B cell (primary cell): Measurements from ENCODE around the gene GALNT10. TPM values are rescaled to one million over a fixed set of nuclear protein-coding genes. Genes with fewer than 3 reads are reported as not detected.

Experiments
- ATAC-seq: fragments of 200-7000 bp; cut with Tn5 transposase; one replicate; pipeline ENCODE4 v1.10.0; 2021; ENCODE audit warnings: low read depth, mild to moderate bottlenecking, moderate number of reproducible peaks, moderate library complexity
- CTCF ChIA-PET: fragments of 350-600 bp; sonication (Branson Sonifier 250); formaldehyde crosslinking; loops from one replicate; lab custom pipeline; 2021; ENCODE audit warnings: antibody characterized with exemption, inconsistent platforms; lab: Charles Lee
- POLR2A ChIA-PET: fragments of 350-600 bp; sonication (Branson Sonifier 250); formaldehyde crosslinking; loops from one replicate; lab custom pipeline; 2021; ENCODE audit warnings: antibody characterized with exemption; lab: Charles Lee
- DNase-seq: peaks from one replicate; pipeline ENCODE4 v3.0.0; 2013
- H2AFZ ChIP-seq: 2 replicates; pipeline ENCODE4 v1.6.1; 2012; ENCODE audit warnings: mild to moderate bottlenecking, low read depth, low read length; ENCODE audit not compliant: insufficient read depth, poor library complexity, severe bottlenecking
- H3K27ac ChIP-seq, 2 donors: 1 replicate in 1 of 2; 2 replicates in 1 of 2; pipeline ENCODE4 v1.5.1; 2012 to 2013; ENCODE audit warnings: low read length in 2 of 2, mild to moderate bottlenecking in 2 of 2, moderate library complexity in 1 of 2
- H3K27me3 ChIP-seq, 4 experiments: fragments of 200-600 bp in 1 of 4; sonication (generic) in 1 of 4; replicated peaks in 1 of 4; 1 replicate in 2 of 4; 2 replicates in 2 of 4; pipeline versions ENCODE4 v1.6.1 to v1.7.0; 2013 to 2016; ENCODE audit warnings: low read length in 3 of 4, mild to moderate bottlenecking in 2 of 4, mixed read lengths in 1 of 4, moderate library complexity in 1 of 4; ENCODE audit not compliant: insufficient read depth in 4 of 4, control insufficient read depth in 3 of 4; ENCODE audit errors: control extremely low read depth in 1 of 4
- H3K36me3 ChIP-seq, 2 experiments: replicated peaks in 1 of 2; 1 replicate in 1 of 2; 2 replicates in 1 of 2; pipeline versions ENCODE4 v1.6.1 to v1.7.1; 2013; ENCODE audit warnings: low read length in 1 of 2; ENCODE audit not compliant: insufficient read depth in 2 of 2, control insufficient read depth in 1 of 2; ENCODE audit errors: control extremely low read depth in 1 of 2, extremely low read depth in 1 of 2
- H3K4me1 ChIP-seq, 2 donors: fragments of 200-600 bp in 1 of 2; sonication (generic) in 1 of 2; 1 replicate in 1 of 2; 2 replicates in 1 of 2; pipeline versions ENCODE4 v1.5.1 to v1.6.1; 2013 to 2017; ENCODE audit warnings: low read length in 2 of 2; ENCODE audit not compliant: control insufficient read depth in 2 of 2, insufficient read depth in 2 of 2
- H3K4me2 ChIP-seq: replicated peaks from 2 replicates; pipeline ENCODE3; 2012; ENCODE audit warnings: mild to moderate bottlenecking, low read depth, low read length; ENCODE audit not compliant: poor library complexity, severe bottlenecking
- H3K4me3 ChIP-seq, 5 experiments: fragments of 200-600 bp in 1 of 5; sonication (generic) in 1 of 5; 1 replicate in 3 of 5; 2 replicates in 2 of 5; pipeline versions ENCODE4 v1.5.1 to v1.7.0; 2011 to 2016; ENCODE audit warnings: low read length in 4 of 5, mild to moderate bottlenecking in 4 of 5, low read depth in 2 of 5, control low read depth in 1 of 5, moderate library complexity in 1 of 5; ENCODE audit not compliant: insufficient read depth in 1 of 5; ENCODE audit errors: control extremely low read depth in 1 of 5, extremely low read depth in 1 of 5
- H3K79me2 ChIP-seq: fragments of 200-600 bp; sonication (generic); one replicate; pipeline ENCODE4 v1.6.0; 2016; ENCODE audit warnings: low read length; ENCODE audit not compliant: control insufficient read depth, insufficient read depth
- H3K9ac ChIP-seq: fragments of 200-600 bp; sonication (generic); 2 replicates; pipeline ENCODE4 v1.6.1; 2017; ENCODE audit warnings: mild to moderate bottlenecking, low read length, moderate library complexity
- H3K9me3 ChIP-seq, 3 donors: one replicate each; pipeline versions ENCODE4 v1.6.1 to v1.7.1; 2013; ENCODE audit warnings: low read length in 2 of 3; ENCODE audit not compliant: control insufficient read depth in 2 of 3, insufficient read depth in 1 of 3; ENCODE audit errors: control extremely low read depth in 1 of 3
- H4K20me1 ChIP-seq: 2 replicates; pipeline ENCODE4 v1.6.0; 2012; ENCODE audit warnings: mild to moderate bottlenecking, low read length; ENCODE audit not compliant: insufficient read depth, control insufficient read depth, poor library complexity, severe bottlenecking
- H3K27ac Mint-ChIP-seq: one replicate; pipeline ENCODE4 v1.8.0; 2021; ENCODE audit warnings: mixed read lengths
- H3K27me3 Mint-ChIP-seq: one replicate; pipeline ENCODE4 v1.8.0; 2021; ENCODE audit warnings: mixed read lengths
- H3K4me1 Mint-ChIP-seq: one replicate; pipeline ENCODE4 v1.8.0; 2021; ENCODE audit warnings: mixed read lengths
- H3K4me3 Mint-ChIP-seq: one replicate; pipeline ENCODE4 v1.8.0; 2021; ENCODE audit warnings: mixed read lengths
- H3K9me3 Mint-ChIP-seq: one replicate; pipeline ENCODE4 v1.8.0; 2022; ENCODE audit warnings: mixed read lengths; ENCODE audit not compliant: insufficient read depth
- CTCF ChIP-seq: fragments of 200-600 bp; IDR thresholded peaks from one replicate; pipeline ENCODE4 v1.8.0; 2022; ENCODE audit warnings: antibody characterized with exemption, mild to moderate bottlenecking
- EZH2 ChIP-seq: IDR thresholded peaks from 2 replicates; pipeline ENCODE4 v1.6.1; 2012; ENCODE audit warnings: borderline replicate concordance, low read depth, mild to moderate bottlenecking, moderate library complexity, low read length; ENCODE audit not compliant: insufficient read depth, poor library complexity, severe bottlenecking
- WGBS: methylation state at CpG from one replicate; pipeline ENCODE4 v1.1.5; 2013; ENCODE audit warnings: missing lambda C conversion rate; ENCODE audit not compliant: insufficient coverage; 5-methylcytosine and 5-hydroxymethylcytosine counted together
- intact Hi-C: fragments of 100-400 bp; cut with micrococcal nuclease; formaldehyde crosslinking; loops from one replicate; pipeline ENCODE4 v1.10.0; 2022
- polyA plus RNA-seq: library from polyadenylated mRNA; depleted of rRNA; stranded (reverse); fragments of >200 nt; gene quantifications from 2 replicates; pipeline ENCODE4 v1.2.3, GENCODE V29; 2012
- total RNA-seq, 2 donors: library from RNA; stranded (reverse); fragments of 120-200 nt in 1 of 2; gene quantifications; 1 replicate in 1 of 2; 2 replicates in 1 of 2; pipeline versions ENCODE4 v1.2.3 to v1.2.4, GENCODE V29; 2013 to 2022

Gene GALNT10
- total and polyA plus RNA-seq, 2 donors (not counting 1 experiment from before 2014, with no cell fraction given) = 27.7 to 42.8 TPM

GRCh38 chr5:154298065-154298464 lies 107.5 kb downstream of the GALNT10 start:
- TF ChIP-seq EZH2 (no peak), CTCF (no peak)
- POLR2A ChIA-PET = no interaction called here
- DNase-seq (peak; percentile 49), ATAC-seq (peak; percentile 62)
- CTCF ChIA-PET = no interaction called here
- H3K4me1 Mint-ChIP-seq = peaks cover 24% of the 10 kb centered on the region
- intact Hi-C loops = no loop called here
- no peaks in the 10 kb centered on the region for H3K9me3 ChIP-seq
- H3K9ac ChIP-seq = no peak overlapping the region
- H3K27ac Mint-ChIP-seq = peak overlapping the region; percentile 82
- peaks cover 17 to 19% of the 10 kb centered on the region in 2 donors for H3K4me1 ChIP-seq
- no peak overlapping the region for H3K4me3 ChIP-seq
- H4K20me1 ChIP-seq = no peaks in the 10 kb centered on the region
- peaks cover 1 to 42% of the 10 kb centered on the region in 2 experiments for H3K36me3 ChIP-seq
- no peaks in the 10 kb centered on the region for H3K9me3 Mint-ChIP-seq
- no peaks in the 10 kb centered on the region for H3K27me3 Mint-ChIP-seq
- no peak overlapping the region for H3K4me3 Mint-ChIP-seq
- H3K27me3 ChIP-seq = no peaks in the 10 kb centered on the region
- H3K4me2 ChIP-seq = peak overlapping the region; percentile 26
- no CpG with 5 or more reads among the region's 3 CpGs for WGBS
- no peak overlapping the region for H2AFZ ChIP-seq
- H3K79me2 ChIP-seq = peaks cover 13% of the 10 kb centered on the region
- H3K27ac ChIP-seq = peak overlapping the region in 1 of 2 donors; percentile 71

- Histone ChIP-seq H3K9ac (no peak overlapping the region), H4K20me1 (no peaks in the 10 kb centered on the region), H3K4me1 (peaks cover 17 to 19% of the 10 kb centered on the region in 2 donors), H3K36me3 (peaks cover 3 to 39% of the 10 kb centered on the region in 2 experiments), H3K4me2 (no peak overlapping the region), H3K27ac (no peak overlapping the region), H3K4me3 (no peak overlapping the region), H3K79me2 (peaks cover 16% of the 10 kb centered on the region), H2AFZ (no peak overlapping the region), H3K27me3 (no peaks in the 10 kb centered on the region), H3K9me3 (peaks cover 0 to 5% (median 1%) of the 10 kb centered on the region in 3 donors)
- TF ChIP-seq CTCF (no peak), EZH2 (no peak)
- WGBS = 91% methylated on average over 3 of the region's 4 CpGs
- CTCF ChIA-PET = interaction anchor here (1.3 kb wide), 1 partner anchor 105 kb away, joined by 3 read pairs; no protein-coding TSS in a partner anchor
- no peak overlapping the region for H3K4me3 Mint-ChIP-seq
- POLR2A ChIA-PET = no interaction called here
- no peak overlapping the region for H3K27ac Mint-ChIP-seq
- ATAC-seq (no peak), DNase-seq (no peak)
- H3K27me3 Mint-ChIP-seq = no peaks in the 10 kb centered on the region
- H3K9me3 Mint-ChIP-seq = no peaks in the 10 kb centered on the region
- H3K4me1 Mint-ChIP-seq = peaks cover 24% of the 10 kb centered on the region
- intact Hi-C loops = no loop called here
Observed at GRCh38 chr5:154300207-154300883, 109.8 kb downstream of the GALNT10 start.
